HEK293 (cell line): ENCODE data around the gene RNU7-1.
A peak's percentile ranks its signal among the peaks of the same experiment; 100 is the strongest.

ENCODE experiments used
- CTCF ChIA-PET: fragments of 350-600 bp; formaldehyde crosslinking; extraction: SDS; loops from one replicate; lab custom pipeline; 2021; ENCODE audit warnings: antibody characterized with exemption; lab: Yijun Ruan, JAX
- POLR2A ChIA-PET: fragments of 300-600 bp; formaldehyde crosslinking; extraction: SDS; loops from one replicate; lab custom pipeline; 2020; ENCODE audit warnings: antibody characterized with exemption, inconsistent platforms; lab: Yijun Ruan, JAX
- H3K27ac ChIP-seq: fragments of 200-500 bp; sonication (Bioruptor generic); 2 replicates; pipeline ENCODE4 v1.5.1; 2014; ENCODE audit warnings: low read depth, low read length, control low read depth, inconsistent platforms; ENCODE audit errors: extremely low read depth
- H3K36me3 ChIP-seq, 2 experiments: fragments of 200-500 bp in 1 of 2; sonication (Bioruptor generic) in 1 of 2; 1 replicate in 1 of 2; 2 replicates in 1 of 2; pipeline ENCODE4 v1.5.1; 2014 to 2017; ENCODE audit warnings: inconsistent platforms in 2 of 2, low read length in 2 of 2; ENCODE audit not compliant: control insufficient read depth in 2 of 2, insufficient read depth in 1 of 2
- H3K4me1 ChIP-seq: fragments of 200-500 bp; sonication (Bioruptor generic); 2 replicates; pipeline ENCODE4 v1.5.1; 2014; ENCODE audit warnings: mild to moderate bottlenecking, low read length, inconsistent platforms; ENCODE audit not compliant: control insufficient read depth, insufficient read depth
- H3K4me3 ChIP-seq: 2 replicates; pipeline ENCODE4 v1.5.1; 2011; ENCODE audit warnings: low read depth, mild to moderate bottlenecking, control low read depth, low read length, moderate library complexity
- H3K9me3 ChIP-seq: fragments of 200-500 bp; sonication (Bioruptor generic); 2 replicates; pipeline ENCODE4 v1.5.1; 2014; ENCODE audit warnings: low read depth, low read length, inconsistent platforms; ENCODE audit not compliant: control insufficient read depth, insufficient read depth
- HIC1 ChIP-seq: fragments of 450-650 bp; formaldehyde crosslinking; IDR thresholded peaks from 2 replicates; pipeline ENCODE4 v1.5.1; 2016; ENCODE audit warnings: missing biosample characterization, missing genetic modification characterization
- PRDM1 ChIP-seq: fragments of 450-650 bp; formaldehyde crosslinking; IDR thresholded peaks from 2 replicates; pipeline ENCODE4; 2016; ENCODE audit warnings: missing biosample characterization, missing genetic modification characterization
- SP3 ChIP-seq: fragments of 450-650 bp; formaldehyde crosslinking; IDR thresholded peaks from 2 replicates; pipeline ENCODE4 v1.5.1; 2016; ENCODE audit warnings: missing biosample characterization, missing genetic modification characterization
- ZBTB1 ChIP-seq: fragments of 450-650 bp; formaldehyde crosslinking; IDR thresholded peaks from 2 replicates; pipeline ENCODE4 v1.5.1; 2016; ENCODE audit warnings: missing biosample characterization, missing genetic modification characterization
- ZBTB49 ChIP-seq: fragments of 450-650 bp; formaldehyde crosslinking; IDR thresholded peaks from 2 replicates; pipeline ENCODE4 v1.5.1; 2016; ENCODE audit warnings: missing biosample characterization, missing genetic modification characterization, low read depth
- ZIC2 ChIP-seq: fragments of 450-650 bp; formaldehyde crosslinking; IDR thresholded peaks from 2 replicates; pipeline ENCODE4 v1.5.1; 2016; ENCODE audit warnings: missing biosample characterization, missing genetic modification characterization
- ZNF169 ChIP-seq: fragments of 450-650 bp; formaldehyde crosslinking; IDR thresholded peaks from 2 replicates; pipeline ENCODE4 v1.5.1; 2016; ENCODE audit warnings: missing biosample characterization, missing genetic modification characterization
- ZNF175 ChIP-seq: fragments of 450-650 bp; formaldehyde crosslinking; IDR thresholded peaks from 2 replicates; pipeline ENCODE4 v1.5.1; 2016; ENCODE audit warnings: missing biosample characterization, missing genetic modification characterization
- ZNF266 ChIP-seq: fragments of 450-650 bp; formaldehyde crosslinking; IDR thresholded peaks from 2 replicates; pipeline ENCODE4 v1.5.1; 2016; ENCODE audit warnings: missing biosample characterization, missing genetic modification characterization, low read depth
- ZNF274 ChIP-seq, 2 experiments: fragments of 200-500 bp in 1 of 2; fragments of 450-650 bp in 1 of 2; sonication (Bioruptor generic) in 1 of 2; formaldehyde crosslinking in 1 of 2; IDR thresholded peaks; 2 replicates each; pipeline versions ENCODE4 v1.5.1 to v1.6.1; 2014 to 2016; ENCODE audit warnings: borderline replicate concordance in 1 of 2, inconsistent platforms in 1 of 2, low read length in 1 of 2, missing biosample characterization in 1 of 2, missing genetic modification characterization in 1 of 2
- ZNF335 ChIP-seq: fragments of 450-650 bp; formaldehyde crosslinking; conservative IDR thresholded peaks from 2 replicates; pipeline ENCODE4 v1.5.1; 2016; ENCODE audit warnings: missing biosample characterization, missing genetic modification characterization
- ZNF366 ChIP-seq: fragments of 450-650 bp; formaldehyde crosslinking; conservative IDR thresholded peaks from 2 replicates; pipeline ENCODE4 v1.5.1; 2016; ENCODE audit warnings: missing biosample characterization, missing genetic modification characterization
- ZNF426 ChIP-seq: fragments of 450-650 bp; formaldehyde crosslinking; IDR thresholded peaks from 2 replicates; pipeline ENCODE4 v1.5.1; 2017; ENCODE audit warnings: missing biosample characterization, missing genetic modification characterization, mild to moderate bottlenecking, inconsistent platforms, moderate library complexity
- ZNF558 ChIP-seq: fragments of 450-650 bp; formaldehyde crosslinking; IDR thresholded peaks from 2 replicates; pipeline ENCODE4 v1.5.1; 2016; ENCODE audit warnings: missing biosample characterization, missing genetic modification characterization
- ZNF677 ChIP-seq: fragments of 450-650 bp; IDR thresholded peaks from 2 replicates; pipeline ENCODE4 v1.5.0; 2018; ENCODE audit warnings: missing biosample characterization, mild to moderate bottlenecking, missing genetic modification characterization, moderate library complexity
- ZSCAN30 ChIP-seq: fragments of 450-650 bp; IDR thresholded peaks from 2 replicates; pipeline ENCODE4 v1.5.1; 2018; ENCODE audit warnings: missing biosample characterization, mild to moderate bottlenecking, missing genetic modification characterization, moderate library complexity

RNU7-1 gene

GRCh38 chr12:6923851-6924250 is 19.8 kb upstream of the RNU7-1 start:
- POLR2A ChIA-PET = interaction anchor here (0.9 to 6.2 kb wide), 5 partner anchors 14 to 57 kb away, joined by 3 to 99 read pairs (median 18); partner anchors contain the start of genes C12orf57, RNU7-1, SPSB2 and TPI1
- no peak overlapping the region for H3K27ac ChIP-seq

GRCh38 chr12:6925239-6925539 is 18.4 kb upstream of the RNU7-1 start:
- CTCF ChIA-PET = interaction anchor here (0.7 to 6.1 kb wide), 21 partner anchors 8 to 238 kb away, joined by 3 to 53 read pairs (median 8); partner anchors contain the start of genes C12orf57, LRRC23, MLF2 and RNU7-1
- Histone ChIP-seq H3K4me1 (peaks cover 28% of the 10 kb centered on the region), H3K27ac (peak overlapping the region; percentile 80), H3K4me3 (no peak overlapping the region), H3K9me3 (no peaks in the 10 kb centered on the region), H3K36me3 (peaks cover 14 to 39% of the 10 kb centered on the region in 2 experiments)
- POLR2A ChIA-PET = interaction anchor here (0.7 to 6.2 kb wide), 15 partner anchors 8 to 1011 kb away, joined by 3 to 99 read pairs (median 9); partner anchors contain the start of genes C12orf57, ENO2, RNU7-1 and SPSB2
- peak; percentile 34; the same call in 1 of the 2 replicates for TF ChIP-seq ZNF366 (tag by site-specific recombination)
- TF ChIP-seq PRDM1 (tag by site-specific recombination) = peak; percentile 54; the same call in 1 of the 2 replicates
- TF ChIP-seq HIC1 (tag by site-specific recombination) = peak; percentile 73; the same call in 1 of the 2 replicates
- TF ChIP-seq ZNF274 (IDR thresholded peaks at IDR 0.05; ENCODE audit: low read length) = no peak
- no peak for TF ChIP-seq ZNF274 (tag by site-specific recombination; IDR thresholded peaks at IDR 0.05; ENCODE audit: borderline replicate concordance)
- TF ChIP-seq ZIC2 (tag by site-specific recombination) = 0 out of 2 replicates have a peak, but pooled peaks have one; percentile 23

More at GRCh38 chr12:6923851-6924250, 19.8 kb upstream of the RNU7-1 start:
- peaks cover 28% of the 10 kb centered on the region for H3K4me1 ChIP-seq
- H3K36me3 ChIP-seq = peaks cover 19 to 41% of the 10 kb centered on the region in 2 experiments
- TF ChIP-seq ZNF175 (tag by site-specific recombination) (no peak), ZSCAN30 (no peak), ZBTB1 (tag by site-specific recombination) (no peak), ZNF335 (no peak), ZNF677 (no peak), ZNF558 (tag by site-specific recombination) (no peak), ZNF266 (tag by site-specific recombination) (no peak), ZNF426 (tag by site-specific recombination) (no peak), ZBTB49 (tag by site-specific recombination) (no peak), SP3 (tag by site-specific recombination) (no peak), ZNF169 (tag by site-specific recombination) (no peak)
- H3K9me3 ChIP-seq = no peaks in the 10 kb centered on the region
- H3K4me3 ChIP-seq = no peak overlapping the region
- CTCF ChIA-PET = interaction anchor here (0.6 to 6.1 kb wide), 31 partner anchors 10 to 242 kb away, joined by 3 to 53 read pairs (median 5); partner anchors contain the start of genes C12orf57, CDCA3, ENO2 and P3H3
